Panc1 (cell line): ENCODE results near the gene S100B.

ENCODE experiments used
- CTCF ChIP-seq: fragments of 450-650 bp; IDR thresholded peaks from 2 replicates; pipeline ENCODE4 v1.5.1; 2017; ENCODE audit warnings: mild to moderate bottlenecking
- REST ChIP-seq, 2 experiments: IDR thresholded peaks; 2 replicates each; pipeline ENCODE4 v1.6.1; 2011 to 2012; ENCODE audit warnings: low read depth in 2 of 2, control low read depth in 1 of 2, low read length in 1 of 2, mild to moderate bottlenecking in 1 of 2, moderate library complexity in 1 of 2; ENCODE audit not compliant: insufficient read depth in 1 of 2

- TF ChIP-seq CTCF (no peak), REST (IDR thresholded peaks at IDR 0.05; ENCODE audit: insufficient read depth in 1 of 2, low read depth in 2 of 2, low read length in 1 of 2) (no peak)
Measured at GRCh38 chr21:46554431-46555224, 50.3 kb downstream of the S100B start.
